H1 (cell line): ENCODE data around the gene SHQ1. TPM values are rescaled to one million over a fixed set of nuclear protein-coding genes. Genes with fewer than 3 reads are reported as not detected.

Experiments
- CTCF ChIA-PET: fragments of 300-600 bp; sonication (Branson Sonifier 250); formaldehyde crosslinking; loops from one replicate; lab custom pipeline; 2021; ENCODE audit not compliant: partially characterized antibody; lab: Charles Lee
- POLR2A ChIA-PET: fragments of 300-600 bp; sonication (Branson Sonifier 250); formaldehyde crosslinking; loops from one replicate; lab custom pipeline; 2021; ENCODE audit warnings: inconsistent platforms; ENCODE audit not compliant: partially characterized antibody; lab: Charles Lee
- DNase-seq, 2 experiments: peaks; one replicate each; pipeline versions ENCODE4 v3.0.0 to v3.0.0-alpha.2; 2010 to 2022; ENCODE audit warnings: low spot score in 2 of 2, low read depth in 1 of 2, mixed read lengths in 1 of 2
- FAIRE-seq: peaks from 2 replicates; lab custom pipeline; 2011; peaks lifted over from hg19 to GRCh38; lab: Jason Lieb, UNC
- H2AFZ ChIP-seq: 2 replicates; pipeline ENCODE4 v1.8.1; 2012; ENCODE audit warnings: low read length, inconsistent platforms
- H2AK5ac ChIP-seq: 2 replicates; pipeline ENCODE4 v1.6.1; 2013; ENCODE audit warnings: low read depth, low read length
- H2BK120ac ChIP-seq: replicated peaks from 2 replicates; pipeline ENCODE3; 2013; ENCODE audit warnings: low read depth, low read length, inconsistent platforms
- H2BK12ac ChIP-seq: 2 replicates; pipeline ENCODE4 v1.6.1; 2013; ENCODE audit warnings: low read depth, low read length
- H2BK15ac ChIP-seq: 2 replicates; pipeline ENCODE4 v1.6.1; 2013; ENCODE audit warnings: low read length
- H2BK20ac ChIP-seq: 2 replicates; pipeline ENCODE4 v1.6.1; 2013; ENCODE audit warnings: low read length
- H2BK5ac ChIP-seq: 2 replicates; pipeline ENCODE4 v1.6.1; 2013; ENCODE audit warnings: low read depth, low read length
- H3K14ac ChIP-seq: 2 replicates; pipeline ENCODE4 v1.6.1; 2013; ENCODE audit warnings: inconsistent platforms; ENCODE audit not compliant: insufficient read length
- H3K18ac ChIP-seq: 2 replicates; pipeline ENCODE4 v1.6.1; 2013; ENCODE audit warnings: low read length; ENCODE audit errors: extremely low read depth
- H3K23ac ChIP-seq: 2 replicates; pipeline ENCODE4 v1.6.1; 2013; ENCODE audit warnings: inconsistent platforms; ENCODE audit not compliant: insufficient read length
- H3K23me2 ChIP-seq: 2 replicates; pipeline ENCODE4 v1.6.1; 2013; ENCODE audit warnings: low read depth, low read length
- H3K27ac ChIP-seq: 2 replicates; pipeline ENCODE4 v1.6.1; 2011; ENCODE audit warnings: low read depth, low read length, inconsistent platforms
- H3K27me3 ChIP-seq, 4 experiments: replicated peaks in 1 of 4; 1 replicate in 1 of 4; 2 replicates in 3 of 4; pipeline versions ENCODE4 v1.6.1 to v1.8.1; 2011 to 2013; ENCODE audit warnings: low read length in 3 of 4, mild to moderate bottlenecking in 3 of 4, inconsistent platforms in 2 of 4, mixed read lengths in 2 of 4, moderate library complexity in 1 of 4; ENCODE audit not compliant: control insufficient read depth in 3 of 4, insufficient read depth in 3 of 4; ENCODE audit errors: extremely low read depth in 1 of 4
- H3K36me3 ChIP-seq, 4 experiments: 2 replicates each; pipeline versions ENCODE4 v1.6.1 to v1.8.1; 2011 to 2013; ENCODE audit warnings: mild to moderate bottlenecking in 4 of 4, low read length in 3 of 4, moderate library complexity in 2 of 4, control low read depth in 1 of 4, inconsistent platforms in 1 of 4; ENCODE audit not compliant: insufficient read depth in 4 of 4, control insufficient read depth in 2 of 4
- H3K4ac ChIP-seq: replicated peaks from 2 replicates; pipeline ENCODE3; 2013; ENCODE audit warnings: low read length, low read depth, mixed read lengths, inconsistent platforms; ENCODE audit not compliant: insufficient read length
- H3K4me1 ChIP-seq, 4 experiments: replicated peaks in 1 of 4; 1 replicate in 1 of 4; 2 replicates in 3 of 4; pipeline versions ENCODE4 v1.6.1 to v1.8.1; 2011 to 2013; ENCODE audit warnings: low read length in 3 of 4, inconsistent platforms in 2 of 4, mixed read lengths in 1 of 4; ENCODE audit not compliant: insufficient read depth in 4 of 4, control insufficient read depth in 3 of 4
- H3K4me2 ChIP-seq, 2 experiments: 2 replicates each; pipeline versions ENCODE4 v1.6.1 to v1.8.1; 2011 to 2013; ENCODE audit warnings: low read depth in 2 of 2, low read length in 2 of 2, control low read depth in 1 of 2, inconsistent platforms in 1 of 2, mild to moderate bottlenecking in 1 of 2; ENCODE audit not compliant: insufficient read depth in 1 of 2
- H3K4me3 ChIP-seq, 4 experiments: fragments of 200-600, 300-600 bp in 1 of 4; sonication (generic), shearing (Covaris generic), sonication (Bioruptor Twin) in 1 of 4; 2 replicates each; pipeline versions ENCODE4 v1.5.1 to v1.8.1; 2011 to 2016; ENCODE audit warnings: low read length in 4 of 4, low read depth in 3 of 4, control low read depth in 2 of 4, inconsistent platforms in 2 of 4, mild to moderate bottlenecking in 2 of 4, mixed read lengths in 1 of 4, moderate library complexity in 1 of 4; ENCODE audit not compliant: insufficient read depth in 2 of 4; ENCODE audit errors: extremely low read depth in 1 of 4
- H3K56ac ChIP-seq: replicated peaks from 2 replicates; pipeline ENCODE3; 2013; ENCODE audit warnings: low read depth, mild to moderate bottlenecking, mixed read lengths, low read length, inconsistent platforms; ENCODE audit not compliant: insufficient read length
- H3K79me1 ChIP-seq: 2 replicates; pipeline ENCODE4 v1.6.1; 2013; ENCODE audit warnings: low read depth, low read length, control low read depth
- H3K79me2 ChIP-seq, 2 experiments: 2 replicates each; pipeline versions ENCODE4 v1.6.1 to v1.8.1; 2012 to 2013; ENCODE audit warnings: low read length in 2 of 2, mild to moderate bottlenecking in 2 of 2, inconsistent platforms in 1 of 2; ENCODE audit not compliant: insufficient read depth in 2 of 2, control insufficient read depth in 1 of 2
- H3K9ac ChIP-seq, 4 experiments: replicated peaks in 1 of 4; 1 replicate in 1 of 4; 2 replicates in 3 of 4; pipeline versions ENCODE4 v1.6.1 to v1.8.1; 2011 to 2013; ENCODE audit warnings: low read depth in 3 of 4, low read length in 3 of 4, control low read depth in 2 of 4, mild to moderate bottlenecking in 2 of 4, moderate library complexity in 2 of 4, inconsistent platforms in 1 of 4; ENCODE audit errors: extremely low read depth in 1 of 4
- H3K9me3 ChIP-seq, 2 experiments: 2 replicates each; pipeline versions ENCODE4 v1.6.1 to v1.8.1; 2012 to 2013; ENCODE audit warnings: mild to moderate bottlenecking in 2 of 2, moderate library complexity in 2 of 2, control low read depth in 1 of 2, inconsistent platforms in 1 of 2, low read depth in 1 of 2, low read length in 1 of 2, mixed read lengths in 1 of 2; ENCODE audit not compliant: insufficient read depth in 2 of 2
- H4K20me1 ChIP-seq, 2 experiments: replicated peaks in 1 of 2; 2 replicates each; pipeline versions ENCODE3 to v1.8.1; 2011 to 2013; ENCODE audit warnings: inconsistent platforms in 2 of 2, low read length in 2 of 2, mild to moderate bottlenecking in 1 of 2; ENCODE audit not compliant: insufficient read depth in 2 of 2, control insufficient read depth in 1 of 2
- H4K5ac ChIP-seq: 2 replicates; pipeline ENCODE4 v1.6.1; 2013; ENCODE audit warnings: low read length, low read depth, mixed read lengths, inconsistent platforms; ENCODE audit not compliant: insufficient read length
- H4K8ac ChIP-seq: 2 replicates; pipeline ENCODE4 v1.8.0; 2013; ENCODE audit warnings: mild to moderate bottlenecking, moderate library complexity, low read length, inconsistent platforms; ENCODE audit not compliant: insufficient read depth; ENCODE audit errors: extremely low read depth
- H4K91ac ChIP-seq: replicated peaks from 2 replicates; pipeline ENCODE3; 2013; ENCODE audit warnings: low read length, mixed read lengths, inconsistent platforms; ENCODE audit not compliant: insufficient read length
- MAFK ChIP-seq: IDR thresholded peaks from 2 replicates; pipeline ENCODE4 v1.6.1; 2012; ENCODE audit warnings: low read depth, mild to moderate bottlenecking, improper control_type of control experiment, low read length
- WGBS, 2 experiments: shearing (Covaris generic) in 1 of 2; methylation state at CpG; one replicate each; pipeline versions ENCODE4 v1.1.6 to v1.1.7; 2013 to 2015; ENCODE audit warnings: low lambda C conversion rate in 2 of 2, mixed read lengths in 2 of 2, inconsistent platforms in 1 of 2, low coverage in 1 of 2, missing lambda C conversion rate in 1 of 2; ENCODE audit not compliant: insufficient replicate concordance in 2 of 2, insufficient coverage in 1 of 2, insufficient read length in 1 of 2; ENCODE audit errors: extremely low coverage in 1 of 2, missing lambda C conversion rate in 1 of 2; 5-methylcytosine and 5-hydroxymethylcytosine counted together
- polyA plus RNA-seq, 7 experiments: library from polyadenylated mRNA; depleted of rRNA in 3 of 7; stranded (reverse) in 5 of 7; unstranded in 2 of 7; fragments of >200 nt in 5 of 7; fragments of 200-250 nt in 2 of 7; gene quantifications; 1 replicate in 5 of 7; 2 replicates in 1 of 7; 4 replicates in 1 of 7; pipeline versions ENCODE4 v1.2.1 to v1.2.3, GENCODE V29; 2011 to 2013; ENCODE audit warnings: missing spikeins in 2 of 7, mixed read lengths in 2 of 7
- total RNA-seq: library from RNA; stranded (reverse); fragmentation: NEBNext Ultra II Directional; extraction: Animal tissue kit (Norgen Biotek cat#: 25700); gene quantifications from 2 replicates; pipeline ENCODE4 v1.2.1, GENCODE V29; 2021

SHQ1 gene
- total and polyA plus RNA-seq, 2 of the 8 experiments (the other 6 are each of a cell fraction or from before 2014, with no cell fraction given) = 10.7 to 34.4 TPM

DNA sequence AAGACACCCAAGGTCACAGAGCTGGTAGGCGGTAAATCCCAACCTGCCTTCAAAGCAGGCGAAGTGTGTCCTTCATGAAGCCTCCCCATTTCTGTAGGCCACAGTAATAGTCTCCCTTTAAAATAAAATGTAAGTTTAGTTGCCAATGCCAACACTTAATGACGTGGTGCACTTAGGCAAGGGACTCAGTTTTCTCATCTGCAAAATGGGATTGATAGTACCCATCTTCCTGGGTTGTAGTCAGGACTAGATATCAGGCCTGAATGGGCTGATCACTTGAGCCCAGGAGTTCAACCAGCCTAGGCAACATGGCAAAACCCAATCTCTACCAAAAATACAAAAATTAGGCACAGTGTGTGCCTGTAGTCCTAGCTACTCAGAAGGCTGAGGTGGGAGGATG lies 114.6 kb downstream of the SHQ1 start:
- Histone ChIP-seq H3K27ac (no peak overlapping the region), H2BK20ac (no peak overlapping the region)
- no peak for TF ChIP-seq MAFK
- TF ChIP-seq, all 59 proteins: peak for 0
- no peak overlapping the region for H3K4me3 ChIP-seq
- no peak overlapping the region for H4K8ac ChIP-seq
- peaks cover 6 to 21% of the 10 kb centered on the region in 2 experiments; a peak in 2 of 4 replicates for H3K9me3 ChIP-seq
- ChIA-PET CTCF (no interaction called here), POLR2A (no interaction called here)
- 0 out of 2 replicates have a peak, but pooled peaks cover 3% of the 10 kb centered on the region for H3K23me2 ChIP-seq
- H3K9ac ChIP-seq = no peak overlapping the region
- no peak overlapping the region for H4K91ac ChIP-seq
- no peaks in the 10 kb centered on the region for H3K79me2 ChIP-seq
- no peak overlapping the region for H3K4me2 ChIP-seq
- H4K5ac ChIP-seq = no peak overlapping the region
- DNase-seq = no peak
- no peaks in the 10 kb centered on the region; a peak in 1 of 7 replicates for H3K27me3 ChIP-seq
- peaks cover 0 to 7% (median 4%) of the 10 kb centered on the region in 4 experiments; a peak in 4 of 7 replicates for H3K4me1 ChIP-seq
- no peak overlapping the region for H3K4ac ChIP-seq
- no peak overlapping the region for H2AK5ac ChIP-seq
- H3K14ac ChIP-seq = no peak overlapping the region
- WGBS, 2 experiments = 89% methylated on average over 3 of the region's 3 CpGs; no CpG with 5 or more reads in 1 of the 2 experiments
- H3K18ac ChIP-seq = no peak overlapping the region
- FAIRE-seq = no peak
- no peak overlapping the region for H2BK12ac ChIP-seq
- no peak overlapping the region for H2BK120ac ChIP-seq
- H2AFZ ChIP-seq = no peak overlapping the region
- H2BK5ac ChIP-seq = no peak overlapping the region
- no peak overlapping the region for H3K56ac ChIP-seq
- no peaks in the 10 kb centered on the region for H4K20me1 ChIP-seq
- H2BK15ac ChIP-seq = no peak overlapping the region
- H3K79me1 ChIP-seq = no peaks in the 10 kb centered on the region
- no peak overlapping the region for H3K23ac ChIP-seq
- H3K36me3 ChIP-seq = no peaks in the 10 kb centered on the region
